ENCODE results near the gene CEP76.

The CEP76 gene

DNA sequence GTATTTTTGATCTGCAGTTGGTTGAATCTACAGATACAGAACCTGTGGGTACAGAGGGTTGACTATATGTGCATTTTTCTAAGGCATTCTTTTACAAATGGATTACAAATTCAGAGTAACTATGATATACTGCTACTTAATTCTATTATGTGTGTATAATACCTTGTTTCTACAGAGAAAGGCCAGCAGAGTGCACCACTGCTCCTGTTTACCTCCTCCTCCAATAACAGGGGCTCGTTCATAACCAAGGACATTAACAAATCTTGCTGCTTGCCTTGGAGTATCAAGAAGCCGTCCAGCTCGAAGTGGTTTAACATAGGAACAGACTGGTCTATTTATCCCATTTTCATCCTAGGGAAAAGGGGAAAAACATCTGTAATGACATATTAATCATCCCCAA, 16.4 kb downstream of the CEP76 start:
- Mint-ChIP-seq H3K9me3 (no peaks in the 10 kb centered on the region), H3K4me1 (ENCODE audit: low read depth) (peaks cover 10% of the 10 kb centered on the region), H3K36me3 (ENCODE audit: low read depth) (peaks cover 11% of the 10 kb centered on the region), H3K4me3 (no peak overlapping the region), H3K27me3 (no peaks in the 10 kb centered on the region), H3K27ac (no peak overlapping the region)
- intact Hi-C loops (cut with micrococcal nuclease), result no loop called here

DNA sequence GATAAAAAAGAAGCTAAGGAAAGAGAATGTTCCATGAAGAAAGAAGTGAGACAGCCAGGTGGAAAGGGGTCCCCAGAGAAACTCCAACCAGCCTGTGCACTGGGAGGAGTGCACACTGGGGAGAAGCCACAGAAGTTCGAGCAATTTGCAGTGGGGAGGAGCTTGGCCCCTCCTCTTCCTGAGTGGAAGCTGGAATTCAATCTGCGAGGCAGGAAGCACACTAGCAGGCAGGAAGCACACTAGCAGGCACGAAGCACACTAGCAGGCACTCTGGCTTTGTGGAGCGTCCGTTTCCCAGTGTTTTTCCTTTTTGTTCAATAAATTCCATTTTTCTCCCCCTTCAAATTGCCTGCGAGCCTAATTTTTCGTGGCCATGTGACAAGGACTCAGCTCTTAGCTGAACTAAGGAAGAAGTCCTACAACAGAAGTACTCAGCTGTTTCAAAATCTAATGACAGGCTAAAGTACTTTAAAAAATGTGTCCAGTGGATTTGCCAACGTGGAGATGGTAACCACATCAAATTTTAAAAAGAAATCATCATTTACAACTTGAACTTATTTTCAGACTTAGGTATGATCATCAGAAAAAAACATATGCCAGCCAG, 23.2 kb downstream of the CEP76 start:
- H3K27ac Mint-ChIP-seq, result peak overlapping the region; percentile 82
- intact Hi-C loops (cut with micrococcal nuclease), result no loop called here
- peaks cover 36% of the 10 kb centered on the region for H3K36me3 Mint-ChIP-seq (ENCODE audit: low read depth)
- no peaks in the 10 kb centered on the region for H3K9me3 Mint-ChIP-seq
- H3K4me1 Mint-ChIP-seq (ENCODE audit: low read depth), result peaks cover 13% of the 10 kb centered on the region
- H3K27me3 Mint-ChIP-seq, result no peaks in the 10 kb centered on the region
- H3K4me3 Mint-ChIP-seq, result peak overlapping the region; percentile 50

GRCh38 chr18:12668041-12668440, 34.5 kb downstream of the CEP76 start:
- peaks cover 12% of the 10 kb centered on the region for H3K36me3 Mint-ChIP-seq (ENCODE audit: low read depth)
- no peaks in the 10 kb centered on the region for H3K4me1 Mint-ChIP-seq (ENCODE audit: low read depth)
- H3K9me3 Mint-ChIP-seq, result no peaks in the 10 kb centered on the region
- H3K4me3 Mint-ChIP-seq, result no peak overlapping the region
- no peak overlapping the region for H3K27ac Mint-ChIP-seq
- H3K27me3 Mint-ChIP-seq, result no peaks in the 10 kb centered on the region
- intact Hi-C loops (cut with micrococcal nuclease), result no loop called here

DNA sequence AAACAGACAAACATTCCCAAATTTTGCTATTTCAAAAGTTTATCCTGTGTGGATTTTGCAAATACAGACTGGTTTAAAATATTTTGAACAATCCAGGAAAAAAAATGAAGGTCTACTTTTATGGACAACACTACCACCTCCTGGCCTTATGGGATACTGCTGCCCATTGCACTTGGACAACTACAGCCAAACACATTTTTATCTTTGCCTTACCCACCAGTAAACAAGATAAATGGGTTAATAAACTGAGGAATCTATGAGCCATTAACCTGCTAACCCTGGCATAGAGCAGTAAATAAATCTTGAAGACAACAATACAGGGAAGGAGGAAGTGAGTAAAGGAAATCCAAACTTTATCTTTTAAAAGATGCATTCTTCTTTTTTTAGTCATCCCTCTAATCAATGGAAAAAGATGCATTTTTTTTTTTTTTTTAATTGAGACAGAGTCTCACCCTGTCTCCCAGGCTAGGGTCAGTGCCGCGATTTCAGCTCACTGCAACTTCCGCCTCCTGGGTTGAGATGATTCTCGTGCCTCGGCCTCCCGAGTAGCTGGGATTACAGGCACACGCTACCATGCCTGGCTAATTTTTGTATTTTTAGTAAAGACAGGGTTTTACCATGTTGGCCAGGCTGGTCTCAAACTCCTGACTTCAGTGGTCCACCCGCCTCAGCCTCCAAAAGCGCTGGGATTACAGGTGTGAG, 42.5 kb downstream of the CEP76 start:
- Mint-ChIP-seq H3K4me3 (no peak overlapping the region), H3K27me3 (peaks cover 17% of the 10 kb centered on the region), H3K9me3 (no peaks in the 10 kb centered on the region), H3K36me3 (ENCODE audit: low read depth) (peaks cover 6% of the 10 kb centered on the region), H3K4me1 (ENCODE audit: low read depth) (peaks cover 23% of the 10 kb centered on the region), H3K27ac (no peak overlapping the region)
- intact Hi-C loops (cut with micrococcal nuclease), result loop anchor here (1.0 to 5.0 kb wide), 3 partner anchors 53 to 269 kb away; no protein-coding TSS in a partner anchor

DNA sequence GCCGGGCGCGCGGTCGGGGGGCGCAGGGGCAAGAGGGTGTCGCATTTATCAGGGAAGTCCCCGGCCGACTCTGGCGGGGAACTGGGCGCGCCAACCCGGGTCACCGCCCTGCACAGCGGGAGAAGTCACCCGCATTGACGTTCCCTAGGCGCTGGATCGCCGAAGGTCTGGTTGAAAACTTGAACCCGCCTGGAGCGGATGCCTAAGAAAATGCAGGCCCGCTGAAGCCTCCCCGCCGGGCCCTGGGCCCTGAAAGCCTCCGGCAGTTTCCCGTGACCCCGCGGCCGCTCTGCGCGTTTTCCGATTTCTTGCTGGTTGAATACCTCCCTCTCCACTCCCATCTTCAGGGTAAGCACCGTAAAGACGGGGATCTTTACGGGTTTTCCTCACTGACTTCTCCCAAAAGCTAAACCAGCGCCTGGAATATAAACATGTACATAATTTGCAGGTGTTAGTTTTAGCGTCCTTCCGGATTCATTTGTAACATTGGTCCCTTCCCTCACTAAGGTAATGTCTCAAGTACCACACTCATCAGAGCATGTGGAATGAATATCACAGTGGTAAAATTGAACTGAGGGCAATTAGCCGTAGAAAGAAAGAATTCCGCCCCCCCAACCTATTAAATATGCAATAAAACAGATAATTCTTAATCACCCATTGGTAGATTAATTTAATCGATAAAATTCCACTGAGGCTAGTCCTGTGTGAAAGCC, 43.9 kb downstream of the CEP76 start:
- peaks cover 19% of the 10 kb centered on the region for H3K27me3 Mint-ChIP-seq
- peak overlapping the region; percentile 86 for H3K27ac Mint-ChIP-seq
- no peaks in the 10 kb centered on the region for H3K9me3 Mint-ChIP-seq

DNA sequence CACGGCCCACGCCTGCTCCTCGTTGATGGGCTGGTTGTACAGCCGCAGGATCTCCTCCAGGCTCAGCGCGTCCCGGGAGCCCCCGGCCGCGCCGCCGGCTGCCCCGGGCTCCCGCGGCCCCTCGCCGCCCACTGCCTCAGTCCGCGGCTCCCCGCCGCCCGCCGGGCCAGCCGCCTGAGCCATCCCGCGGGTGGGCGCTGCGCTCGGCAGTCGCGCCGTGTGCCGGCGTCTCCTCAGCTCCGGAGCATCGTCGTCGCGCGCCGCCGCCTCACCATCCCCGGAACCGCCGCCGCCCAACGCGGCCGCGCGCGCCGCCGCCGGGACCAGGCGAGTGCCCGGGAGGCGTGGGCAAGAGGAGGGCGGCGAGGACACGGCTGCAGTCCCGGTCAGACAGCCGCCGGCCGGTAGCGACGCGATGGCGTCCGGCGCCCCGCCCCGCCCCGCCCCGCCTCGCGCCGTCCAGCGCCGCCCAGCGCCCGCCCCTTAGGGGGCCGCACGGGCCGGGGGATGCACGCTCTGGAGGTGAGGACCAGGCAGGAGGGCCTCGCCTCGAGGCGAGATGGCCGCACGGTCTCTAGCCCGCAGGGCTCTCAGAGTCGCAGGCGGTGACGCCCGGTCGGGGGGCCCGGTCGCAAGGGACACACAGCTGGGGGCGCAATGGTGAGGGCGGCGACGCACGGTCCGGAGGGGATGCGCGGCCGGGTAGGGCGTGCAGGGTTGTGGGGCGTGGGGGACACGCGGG, 44.7 kb downstream of the CEP76 start, which contains the start of gene SPIRE1:
Gene SPIRE1, minus strand, starts transcription at position 424 of the 742 bp plus-strand sequence. Its CDS starts 241 bp downstream, at position 183.
- Mint-ChIP-seq H3K36me3 (ENCODE audit: low read depth) (peaks cover 11% of the 10 kb centered on the region), H3K4me1 (ENCODE audit: low read depth) (peaks cover 39% of the 10 kb centered on the region), H3K27me3 (peaks cover 19% of the 10 kb centered on the region), H3K4me3 (peak within 1 kb of the TSS; percentile 92), H3K9me3 (no peaks in the 10 kb centered on the region), H3K27ac (peak within 1 kb of the TSS; percentile 86)
- intact Hi-C loops (cut with micrococcal nuclease), result loop anchor here (1.0 to 5.0 kb wide), 3 partner anchors 51 to 281 kb away; partner anchors contain the start of genes AFG3L2 and PRELID3A

More for the DNA sequence above, 43.9 kb downstream of the CEP76 start:
- Mint-ChIP-seq H3K4me1 (ENCODE audit: low read depth) (peaks cover 31% of the 10 kb centered on the region), H3K4me3 (peak overlapping the region; percentile 92), H3K36me3 (ENCODE audit: low read depth) (peaks cover 11% of the 10 kb centered on the region)
- intact Hi-C loops (cut with micrococcal nuclease), result loop anchor here (1.0 to 5.0 kb wide), 4 partner anchors 51 to 281 kb away; partner anchors contain the start of genes AFG3L2 and PRELID3A

GRCh38 chr18:12656938-12657683, 45.4 kb downstream of the CEP76 start:
- Mint-ChIP-seq H3K36me3 (ENCODE audit: low read depth) (peaks cover 11% of the 10 kb centered on the region), H3K4me3 (peak overlapping the region; percentile 92)
- intact Hi-C loops (cut with micrococcal nuclease), result loop anchor here (5.0 kb wide), 1 partner anchor 50 kb away; no protein-coding TSS in a partner anchor

DNA sequence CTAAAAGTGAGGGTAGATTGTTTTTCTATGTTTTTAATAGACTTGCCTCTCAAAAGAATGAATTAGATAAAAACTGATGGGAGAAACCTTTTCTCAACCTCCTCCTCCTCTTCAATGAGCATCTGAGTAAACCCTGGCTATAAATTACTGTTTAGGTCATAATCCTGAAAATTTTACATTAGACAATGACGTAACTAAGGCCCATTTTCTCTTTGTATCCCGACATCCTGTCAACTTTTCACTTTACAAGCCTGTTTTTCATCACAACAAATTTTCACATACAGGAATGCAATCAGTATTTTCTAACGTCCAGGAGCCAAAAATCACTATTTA, 46.0 kb downstream of the CEP76 start:
- Mint-ChIP-seq H3K27ac (peak overlapping the region; percentile 78), H3K9me3 (no peaks in the 10 kb centered on the region), H3K27me3 (peaks cover 19% of the 10 kb centered on the region), H3K4me1 (ENCODE audit: low read depth) (peaks cover 44% of the 10 kb centered on the region), H3K36me3 (ENCODE audit: low read depth) (peaks cover 11% of the 10 kb centered on the region), H3K4me3 (peak overlapping the region; percentile 92)
- intact Hi-C loops (cut with micrococcal nuclease), result loop anchor here (5.0 kb wide), 1 partner anchor 49 kb away; no protein-coding TSS in a partner anchor

More at GRCh38 chr18:12656938-12657683, 45.4 kb downstream of the CEP76 start:
- peaks cover 19% of the 10 kb centered on the region for H3K27me3 Mint-ChIP-seq
- peak overlapping the region; percentile 78 for H3K27ac Mint-ChIP-seq
- H3K9me3 Mint-ChIP-seq, result no peaks in the 10 kb centered on the region
- H3K4me1 Mint-ChIP-seq (ENCODE audit: low read depth), result peaks cover 40% of the 10 kb centered on the region

DNA sequence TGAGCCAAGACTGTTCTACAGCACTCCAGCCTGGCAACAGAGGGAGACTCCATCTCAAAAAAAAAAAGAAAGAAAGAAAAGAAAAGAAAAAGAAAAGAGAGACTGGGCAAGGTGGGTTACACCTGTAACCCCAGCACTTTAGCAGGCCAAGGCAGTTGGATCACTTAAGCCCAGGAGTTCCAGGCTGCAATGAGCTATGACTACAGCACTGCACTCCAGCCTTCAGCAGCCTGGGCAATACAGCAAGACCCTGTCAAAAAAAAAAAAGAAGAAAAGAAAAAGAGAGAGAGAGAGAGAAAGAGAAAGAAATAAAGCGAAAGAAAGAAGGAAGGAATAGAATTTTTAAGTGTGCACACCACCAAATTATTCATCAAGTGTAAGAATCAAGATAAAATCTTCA, 47.6 kb downstream of the CEP76 start:
- Mint-ChIP-seq H3K4me1 (ENCODE audit: low read depth) (peaks cover 46% of the 10 kb centered on the region), H3K9me3 (no peaks in the 10 kb centered on the region), H3K27me3 (peaks cover 19% of the 10 kb centered on the region), H3K27ac (no peak overlapping the region), H3K4me3 (no peak overlapping the region), H3K36me3 (ENCODE audit: low read depth) (peaks cover 11% of the 10 kb centered on the region)
- intact Hi-C loops (cut with micrococcal nuclease), result loop anchor here (5.0 kb wide), 1 partner anchor 48 kb away; no protein-coding TSS in a partner anchor

DNA sequence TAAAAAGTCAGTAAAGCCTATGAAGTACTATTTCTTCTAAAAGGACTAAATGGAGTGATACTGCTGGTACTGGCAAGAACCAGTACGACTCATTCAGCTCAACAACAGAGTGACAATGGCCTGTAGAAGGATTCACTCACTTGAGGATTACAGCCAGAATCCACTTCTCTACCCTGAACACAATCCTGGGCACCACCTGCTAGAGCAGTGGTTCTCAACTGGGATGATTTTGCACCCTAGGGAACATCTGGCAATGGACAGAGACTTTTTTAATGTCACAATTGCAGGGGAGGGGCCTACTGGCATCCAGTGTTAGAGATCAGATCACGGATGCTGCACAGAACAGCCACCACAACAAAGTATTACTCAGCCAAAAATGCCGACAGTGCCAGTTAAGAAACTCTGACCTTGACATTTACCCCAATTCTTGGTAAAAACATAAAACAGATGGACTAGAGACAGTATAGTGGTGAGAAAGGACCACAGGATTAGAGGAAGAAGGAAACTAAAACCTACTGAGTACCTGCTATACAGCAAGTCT, 49.6 kb downstream of the CEP76 start:
- H3K4me1 Mint-ChIP-seq (ENCODE audit: low read depth), result peaks cover 36% of the 10 kb centered on the region
- peak overlapping the region; percentile 63 for H3K27ac Mint-ChIP-seq
- no peak overlapping the region for H3K4me3 Mint-ChIP-seq
- no peaks in the 10 kb centered on the region for H3K9me3 Mint-ChIP-seq
- H3K36me3 Mint-ChIP-seq (ENCODE audit: low read depth), result peaks cover 7% of the 10 kb centered on the region
- intact Hi-C loops (cut with micrococcal nuclease), result no loop called here
- peaks cover 11% of the 10 kb centered on the region for H3K27me3 Mint-ChIP-seq

- H3K27ac Mint-ChIP-seq, result no peak overlapping the region
- intact Hi-C loops (cut with micrococcal nuclease), result no loop called here
- peaks cover 11% of the 10 kb centered on the region for H3K27me3 Mint-ChIP-seq
- H3K4me1 Mint-ChIP-seq (ENCODE audit: low read depth), result peaks cover 33% of the 10 kb centered on the region
- H3K4me3 Mint-ChIP-seq, result no peak overlapping the region
- no peaks in the 10 kb centered on the region for H3K9me3 Mint-ChIP-seq
- peaks cover 6% of the 10 kb centered on the region for H3K36me3 Mint-ChIP-seq (ENCODE audit: low read depth)
These were observed 50.9 kb downstream of the CEP76 start for GRCh38 chr18:12651651-12652050.

DNA sequence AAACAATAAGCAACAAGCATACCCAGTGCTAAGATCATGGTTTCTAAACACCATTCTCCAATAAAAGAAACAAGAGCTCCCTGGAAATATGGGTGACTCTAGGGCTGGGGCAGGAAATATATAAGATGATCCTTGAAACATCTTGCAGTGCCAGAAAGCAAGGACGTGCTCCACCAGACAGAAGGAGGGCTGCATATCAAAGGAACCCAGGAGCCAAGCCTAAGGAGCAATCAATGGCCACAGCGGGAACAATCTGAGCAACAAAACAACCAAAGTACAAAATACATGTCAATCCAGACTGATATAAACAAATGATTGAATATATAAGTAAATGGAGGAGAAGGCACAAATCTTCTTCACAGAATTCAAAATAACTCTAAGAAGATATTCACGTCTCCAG, 54.8 kb downstream of the CEP76 start:
- intact Hi-C loops (cut with micrococcal nuclease), result no loop called here
- H3K36me3 Mint-ChIP-seq (ENCODE audit: low read depth), result no peaks in the 10 kb centered on the region
- H3K27ac Mint-ChIP-seq, result no peak overlapping the region
- no peaks in the 10 kb centered on the region for H3K9me3 Mint-ChIP-seq
- H3K4me3 Mint-ChIP-seq, result no peak overlapping the region
- H3K4me1 Mint-ChIP-seq (ENCODE audit: low read depth), result peaks cover 24% of the 10 kb centered on the region
- H3K27me3 Mint-ChIP-seq, result no peaks in the 10 kb centered on the region
